ENCODE results near the gene CILP. TPM values are rescaled to one million over a fixed set of nuclear protein-coding genes. Genes with fewer than 3 reads are reported as not detected.

The CILP gene
- total RNA-seq, 4 donors from 2014 or later = 40.4 to 166 (median 93.8) TPM

- TF ChIP-seq POLR2A (IDR thresholded peaks at IDR 0.05; ENCODE audit: low read depth) (no peak), EP300 (IDR thresholded peaks at IDR 0.05) (no peak), CTCF (IDR thresholded peaks at IDR 0.05) (no peak), POLR2AphosphoS5 (IDR thresholded peaks at IDR 0.05) (no peak)
- DNase-seq (ENCODE audit: extremely low spot score) = no peak
- Histone ChIP-seq H3K4me1 (peaks cover 9 to 56% (median 54%) of the 10 kb centered on the region in 4 donors), H3K27ac (replicated peaks in 1 of 4) (no peak overlapping the region), H3K4me3 (no peak overlapping the region), H3K36me3 (peaks cover 0 to 37% (median 13%) of the 10 kb centered on the region in 4 donors), H3K9me3 (no peaks in the 10 kb centered on the region), H3K27me3 (no peaks in the 10 kb centered on the region)
- intact Hi-C loops (cut with DNase I) = no loop called here
- 92% methylated on average over 7 of the region's 7 CpGs for WGBS
Measured at GRCh38 chr15:65255486-65256140, 44.3 kb upstream of the CILP start.

GRCh38 chr15:65254758-65255157 lies 43.5 kb upstream of the CILP start:
- intact Hi-C loops (cut with DNase I) = no loop called here
- no peaks in the 10 kb centered on the region for H3K27me3 ChIP-seq
- TF ChIP-seq CTCF (IDR thresholded peaks at IDR 0.05) (no peak), POLR2AphosphoS5 (IDR thresholded peaks at IDR 0.05) (no peak), EP300 (IDR thresholded peaks at IDR 0.05) (no peak), POLR2A (IDR thresholded peaks at IDR 0.05; ENCODE audit: low read depth) (no peak)
- no peak for DNase-seq (ENCODE audit: extremely low spot score)
- no peaks in the 10 kb centered on the region for H3K9me3 ChIP-seq
- peaks cover 9 to 49% (median 46%) of the 10 kb centered on the region in 4 donors for H3K4me1 ChIP-seq
- no peak overlapping the region for H3K4me3 ChIP-seq
- H3K27ac ChIP-seq (replicated peaks in 1 of 4) = peak overlapping the region in 2 of 4 donors; percentile 12 to 44
- peaks cover 0 to 28% (median 6%) of the 10 kb centered on the region in 4 donors for H3K36me3 ChIP-seq
- WGBS = 33% methylated on average over 1 of the region's 1 CpG

DNA sequence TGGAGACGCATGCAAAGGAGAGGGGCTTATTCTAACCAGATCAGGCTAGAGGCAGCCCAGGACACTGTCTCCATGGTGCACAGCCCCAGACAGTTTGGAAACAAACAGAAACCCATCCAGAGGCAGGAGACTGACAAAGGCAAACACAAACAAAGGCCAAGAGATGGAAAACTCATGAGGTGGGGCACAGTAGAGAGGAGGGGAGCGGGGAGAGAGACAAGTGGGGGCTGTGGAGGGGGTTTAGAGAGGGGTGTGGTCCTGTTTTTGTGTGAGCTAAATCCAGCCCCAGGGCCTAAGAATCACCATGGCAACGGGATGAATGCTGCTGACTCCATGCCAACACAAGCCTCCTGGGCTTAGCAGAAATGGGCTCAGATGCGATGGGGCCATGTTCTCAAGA lies 43.1 kb upstream of the CILP start:
- no peak overlapping the region for H3K4me3 ChIP-seq
- H3K27ac ChIP-seq (replicated peaks in 1 of 4) = peak overlapping the region in 2 of 4 donors; percentile 12 to 44
- H3K4me1 ChIP-seq = peaks cover 9 to 51% (median 46%) of the 10 kb centered on the region in 4 donors
- intact Hi-C loops (cut with DNase I) = no loop called here
- H3K27me3 ChIP-seq = no peaks in the 10 kb centered on the region
- peaks cover 0 to 24% (median 6%) of the 10 kb centered on the region in 4 donors for H3K36me3 ChIP-seq
- WGBS = 37% methylated on average over 4 of the region's 4 CpGs
- no peak for DNase-seq (ENCODE audit: extremely low spot score)
- no peak for TF ChIP-seq POLR2A (IDR thresholded peaks at IDR 0.05; ENCODE audit: low read depth)
- TF ChIP-seq EP300 (IDR thresholded peaks at IDR 0.05) = no peak
- no peak for TF ChIP-seq CTCF (IDR thresholded peaks at IDR 0.05)
- no peak for TF ChIP-seq POLR2AphosphoS5 (IDR thresholded peaks at IDR 0.05)
- H3K9me3 ChIP-seq = no peaks in the 10 kb centered on the region

- intact Hi-C loops (cut with DNase I) = no loop called here
- peak overlapping the region in 1 of 4 donors; percentile 6 for H3K27ac ChIP-seq (replicated peaks in 1 of 4)
- H3K9me3 ChIP-seq = no peaks in the 10 kb centered on the region
- TF ChIP-seq POLR2AphosphoS5 (IDR thresholded peaks at IDR 0.05) = no peak
- no peak for TF ChIP-seq EP300 (IDR thresholded peaks at IDR 0.05)
- TF ChIP-seq POLR2A (IDR thresholded peaks at IDR 0.05; ENCODE audit: low read depth) = no peak
- no peak for TF ChIP-seq CTCF (IDR thresholded peaks at IDR 0.05)
- H3K36me3 ChIP-seq = peaks cover 0 to 15% (median 7%) of the 10 kb centered on the region in 4 donors
- no peak for DNase-seq (ENCODE audit: extremely low spot score)
- no peaks in the 10 kb centered on the region for H3K27me3 ChIP-seq
- WGBS = 69% methylated on average over 2 of the region's 2 CpGs
- H3K4me1 ChIP-seq = peaks cover 4 to 35% (median 30%) of the 10 kb centered on the region in 4 donors
- no peak overlapping the region for H3K4me3 ChIP-seq
Measured at GRCh38 chr15:65249641-65250040, 38.4 kb upstream of the CILP start.

All from esophagus muscularis mucosa (tissue), 4 donors.